ENCODE results near the gene FBN3. TPM values are rescaled to one million over a fixed set of nuclear protein-coding genes. Genes with fewer than 3 reads are reported as not detected.

The FBN3 gene
- total and polyA plus RNA-seq, 11 donors, result 0.32 TPM; not detected in 10

- H3K27ac ChIP-seq, result no peak overlapping the region
- no peak for TF ChIP-seq CTCF (IDR thresholded peaks at IDR 0.05)
- TF ChIP-seq POLR2A (IDR thresholded peaks at IDR 0.05), result no peak
- DNase-seq (no peak), ATAC-seq (no peak)
- WGBS, 4 donors, result 56 to 85% (median 56%) methylated on average over 5 of the region's 5 CpGs
- no peaks in the 10 kb centered on the region for H3K9me3 ChIP-seq
- peaks cover 10 to 50% (median 34%) of the 10 kb centered on the region in 9 donors for H3K27me3 ChIP-seq
- no peaks in the 10 kb centered on the region for H3K36me3 ChIP-seq
- peaks cover 0 to 35% (median 14%) of the 10 kb centered on the region in 12 donors for H3K4me1 ChIP-seq
- intact Hi-C loops (cut with DNase I), result loop anchor here in 4 of 10 donors (10.0 kb wide), 1 partner anchor 207 kb away; the partner anchor contains the start of gene TIMM44 (in 4 of the 4)
- no peak overlapping the region for H3K4me3 ChIP-seq
These were observed 2.3 kb upstream of the FBN3 start for GRCh38 chr19:8151767-8152035.

- Histone ChIP-seq H3K9me3 (no peaks in the 10 kb centered on the region), H3K27me3 (peaks cover 10 to 50% (median 34%) of the 10 kb centered on the region in 9 donors), H3K27ac (no peak overlapping the region), H3K4me3 (no peak overlapping the region), H3K36me3 (no peaks in the 10 kb centered on the region), H3K4me1 (peaks cover 0 to 35% (median 14%) of the 10 kb centered on the region in 12 donors)
- TF ChIP-seq CTCF (IDR thresholded peaks at IDR 0.05) (no peak), POLR2A (IDR thresholded peaks at IDR 0.05) (no peak)
- 80 to 86% (median 83%) methylated on average over 15 of the region's 15 CpGs for WGBS, 4 donors
- intact Hi-C loops (cut with DNase I), result loop anchor here in 4 of 10 donors (10.0 kb wide), 1 partner anchor 206 kb away; the partner anchor contains the start of gene TIMM44 (in 4 of the 4)
- ATAC-seq, result no peak
- DNase-seq, result no peak
These were observed 1.8 kb upstream of the FBN3 start for GRCh38 chr19:8150998-8151766.

- ATAC-seq (no peak), DNase-seq (no peak)
- Histone ChIP-seq H3K4me1 (peaks cover 0 to 34% (median 13%) of the 10 kb centered on the region in 12 donors), H3K27ac (no peak overlapping the region), H3K9me3 (no peaks in the 10 kb centered on the region), H3K27me3 (peaks cover 10 to 50% (median 34%) of the 10 kb centered on the region in 9 donors), H3K36me3 (no peaks in the 10 kb centered on the region), H3K4me3 (no peak overlapping the region)
- 89 to 93% (median 92%) methylated on average over 6 of the region's 6 CpGs for WGBS, 4 donors
- intact Hi-C loops (cut with DNase I), result loop anchor here in 4 of 10 donors (10.0 kb wide), 1 partner anchor 206 kb away; the partner anchor contains the start of gene TIMM44 (in 4 of the 4)
- TF ChIP-seq CTCF (IDR thresholded peaks at IDR 0.05) (no peak), POLR2A (IDR thresholded peaks at IDR 0.05) (no peak)
These were observed 930 bp upstream of the FBN3 start for GRCh38 chr19:8150178-8150865.

Measured in heart left ventricle (tissue), 16 donors.